Activated T-cell treated with anti-CD3 and anti-CD28 coated beads for 24 hours (primary cell): ENCODE results near the gene TAF3.

Source experiments
- DNase-seq: peaks from one replicate; pipeline ENCODE4 v3.0.0-alpha.2; 2020; ENCODE audit warnings: low read depth

The TAF3 gene

DNA sequence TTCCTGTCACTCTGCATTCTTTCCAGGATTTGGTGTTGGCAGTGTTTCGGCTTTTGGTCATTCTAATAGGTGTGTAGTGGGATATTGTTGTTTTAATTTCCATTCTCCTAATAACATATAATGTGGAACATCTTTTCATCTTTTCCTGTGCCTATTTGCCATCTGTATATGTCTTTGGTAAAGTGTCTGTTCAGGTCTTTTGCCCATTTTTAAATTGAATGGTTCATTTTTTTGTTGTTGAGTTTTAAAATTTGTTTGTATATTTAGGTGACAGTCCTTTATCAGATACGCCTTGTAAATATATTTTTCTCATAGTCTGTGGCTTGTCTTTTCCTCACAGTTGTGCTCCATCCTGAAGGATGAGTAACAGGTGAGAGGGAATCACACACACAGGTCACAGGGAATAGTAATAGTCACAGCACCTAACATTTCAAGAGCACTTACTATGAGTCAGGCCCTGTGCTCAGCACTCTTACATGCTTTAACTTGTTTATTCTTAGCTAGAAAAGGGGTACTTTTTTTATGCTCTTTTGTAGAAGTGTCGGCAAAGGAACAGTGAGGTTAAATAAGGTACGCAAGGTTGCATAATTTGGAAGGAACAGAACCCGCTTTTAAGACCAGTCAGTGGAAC is 119.1 kb downstream of the TAF3 start:
- no peak for DNase-seq

DNA sequence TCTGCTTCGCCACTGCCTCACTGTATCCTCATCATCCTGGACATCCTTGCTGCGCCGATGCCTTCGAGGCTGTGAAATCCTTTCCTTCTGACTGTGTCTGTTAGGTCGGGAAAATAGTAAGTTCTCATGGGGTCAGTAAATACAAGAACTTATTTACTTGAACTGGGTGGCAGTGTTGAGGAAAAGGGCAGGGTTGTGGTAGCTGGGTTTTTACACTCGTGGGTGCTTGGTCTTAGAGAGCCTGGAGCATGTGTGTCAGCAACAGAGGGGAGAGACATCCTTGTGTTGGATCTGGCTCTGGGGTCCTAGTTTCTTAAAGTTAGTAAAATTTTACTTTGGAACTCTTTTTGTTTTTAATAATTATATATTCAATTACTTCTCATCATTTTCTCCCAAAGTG is 123.3 kb downstream of the TAF3 start:
- DNase-seq: no peak

DNA sequence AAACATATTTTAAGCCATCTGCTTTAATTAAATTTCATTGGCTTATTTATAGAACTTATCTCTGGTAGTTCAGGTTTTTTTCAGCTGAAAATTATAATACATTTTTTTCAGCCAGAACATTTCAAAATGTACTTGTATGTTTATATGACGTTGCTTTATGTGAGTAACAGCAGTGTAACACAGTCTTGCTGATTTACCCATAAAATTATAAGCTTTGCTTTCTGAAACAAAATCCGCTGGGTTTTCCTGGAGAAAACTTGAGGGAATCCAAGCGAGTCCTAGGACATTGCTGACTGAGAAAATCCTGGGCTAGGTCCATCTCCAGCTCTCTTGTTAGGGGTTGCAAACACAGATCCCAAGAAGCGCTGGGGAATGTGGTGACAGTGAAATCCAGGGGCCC is 124.0 kb downstream of the TAF3 start:
- no peak for DNase-seq

DNA sequence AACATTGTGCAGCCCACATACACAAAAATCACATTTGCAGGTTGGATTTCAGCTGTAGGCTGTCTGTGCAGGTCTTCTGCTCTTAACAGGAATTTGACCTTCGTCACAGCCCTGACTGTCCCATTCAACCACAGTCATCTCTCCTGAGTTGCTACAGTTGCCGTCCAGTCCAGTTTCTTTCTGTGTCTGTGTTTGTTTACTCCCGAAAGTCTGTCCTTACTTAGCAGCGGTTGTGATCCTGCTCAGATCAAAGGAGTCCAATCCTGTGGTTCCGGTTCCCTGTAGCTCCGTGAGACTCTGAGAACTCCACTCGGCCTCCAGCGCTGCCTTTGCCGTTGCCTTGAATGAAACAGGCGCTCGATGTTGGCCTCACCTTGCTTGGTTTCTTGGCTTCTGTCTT is 124.6 kb downstream of the TAF3 start:
- DNase-seq: no peak

DNA sequence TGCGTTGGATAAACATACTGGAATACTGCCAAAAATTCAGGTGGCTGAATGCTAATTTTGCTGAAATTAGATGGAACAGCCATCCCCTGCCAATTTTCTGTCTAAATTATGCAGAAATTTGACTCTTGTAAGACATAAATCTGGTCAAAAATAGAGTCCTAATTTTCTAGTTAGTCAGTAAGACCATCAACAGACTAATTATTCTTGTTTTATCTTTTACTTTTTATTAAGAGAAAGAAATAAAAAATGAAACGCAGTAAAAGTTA is 125.8 kb downstream of the TAF3 start:
- no peak for DNase-seq

DNA sequence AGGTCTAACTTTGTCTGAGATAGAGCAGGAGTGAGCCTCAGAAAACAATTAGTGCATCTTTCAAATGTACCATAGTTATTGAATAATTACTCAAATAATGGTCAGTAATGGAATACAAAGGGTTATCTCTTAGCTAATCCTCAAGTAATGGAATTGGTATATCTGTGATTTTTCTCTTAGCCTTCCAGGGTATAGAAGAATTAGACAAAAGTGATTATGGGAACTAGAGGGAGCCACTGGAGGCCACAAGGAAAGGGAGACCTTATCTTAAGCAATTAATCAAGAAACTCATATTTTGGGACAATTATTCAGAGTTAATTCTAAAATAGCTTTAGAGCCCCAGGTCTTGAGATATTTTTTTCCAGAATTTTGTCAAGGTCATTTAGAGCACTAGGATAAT is 126.2 kb downstream of the TAF3 start:
- no peak for DNase-seq

DNA sequence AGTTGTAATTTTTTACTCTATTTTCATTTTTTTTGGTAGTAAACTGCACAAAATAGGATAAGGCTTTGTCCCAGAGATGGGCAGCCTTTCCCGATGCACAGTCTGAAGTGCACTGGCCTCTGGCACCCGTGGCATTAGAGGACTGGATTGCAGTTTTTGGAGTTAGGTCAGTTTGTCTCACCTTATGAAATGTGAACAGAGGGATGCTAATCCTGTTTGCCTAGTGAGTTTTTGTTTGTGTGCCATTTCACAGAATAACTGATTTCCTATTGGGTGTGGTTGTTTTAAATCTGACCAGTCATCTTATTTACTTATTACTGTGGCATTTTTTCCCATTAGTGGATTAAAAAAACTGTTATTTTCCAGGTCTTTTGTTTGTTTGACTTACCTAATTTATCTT is 126.7 kb downstream of the TAF3 start:
- no peak for DNase-seq

DNA sequence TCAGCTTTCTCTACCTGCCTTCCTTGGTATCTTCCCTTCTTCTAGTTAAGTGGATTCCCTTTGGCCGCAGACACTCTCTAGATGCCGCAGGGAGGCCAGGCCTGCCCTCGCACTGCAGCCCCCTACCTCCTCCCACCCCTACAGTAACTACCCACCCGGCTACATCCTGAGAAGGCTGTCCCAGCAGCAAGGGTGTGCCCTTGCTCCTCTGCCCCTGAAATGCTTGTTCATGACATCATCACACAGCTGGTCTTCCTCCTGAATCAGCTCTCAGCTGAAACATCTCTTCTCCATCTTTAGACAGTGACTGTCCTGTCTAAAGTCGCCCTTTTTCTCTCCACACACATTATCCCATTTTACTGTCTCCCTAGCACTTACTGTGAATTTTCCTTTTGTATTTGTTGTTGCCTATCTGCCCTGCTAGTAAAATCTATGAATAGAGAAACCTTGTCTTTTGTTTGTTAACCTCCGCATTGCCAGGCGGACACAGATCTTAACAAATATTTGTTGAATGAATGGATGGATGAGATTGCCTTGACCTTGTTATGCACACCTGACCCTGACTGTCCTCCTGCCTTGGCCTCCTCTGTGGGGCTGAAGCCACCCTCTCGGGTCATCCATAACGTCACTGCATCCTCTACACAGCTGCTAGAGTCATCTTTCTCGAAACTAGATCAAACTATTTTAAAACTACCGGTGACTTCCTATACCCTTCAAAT is 127.3 kb downstream of the TAF3 start:
- DNase-seq: no peak

DNA sequence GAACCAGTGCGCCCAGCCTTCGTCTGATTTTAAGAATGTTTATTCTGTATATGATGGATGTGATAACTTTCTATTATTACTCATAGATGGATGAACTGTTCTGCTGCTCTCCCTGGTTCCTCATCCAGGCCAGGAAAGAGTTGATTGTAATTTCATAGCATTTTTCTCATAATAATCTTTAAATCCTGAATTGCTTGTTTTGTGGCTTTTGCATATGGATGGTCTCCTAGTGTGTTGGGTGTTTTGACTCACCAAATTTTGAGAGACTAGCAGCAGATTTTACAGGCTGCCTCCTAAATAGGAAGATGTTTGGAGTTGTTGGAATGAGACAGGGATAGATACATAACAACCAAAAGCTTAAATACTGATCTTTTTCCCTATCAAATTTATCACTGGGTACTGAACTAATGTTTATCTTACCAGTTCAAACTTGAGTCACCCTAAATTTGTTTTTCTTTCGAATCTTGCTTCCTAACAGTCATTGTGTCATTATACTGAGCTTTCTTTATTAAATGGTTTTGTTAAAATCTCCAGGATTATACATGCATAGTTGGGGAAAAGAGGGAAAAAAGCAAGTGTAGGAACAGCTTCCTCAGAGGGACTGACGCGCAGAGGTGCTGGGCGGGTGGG is 130.2 kb downstream of the TAF3 start:
- DNase-seq: no peak

DNA sequence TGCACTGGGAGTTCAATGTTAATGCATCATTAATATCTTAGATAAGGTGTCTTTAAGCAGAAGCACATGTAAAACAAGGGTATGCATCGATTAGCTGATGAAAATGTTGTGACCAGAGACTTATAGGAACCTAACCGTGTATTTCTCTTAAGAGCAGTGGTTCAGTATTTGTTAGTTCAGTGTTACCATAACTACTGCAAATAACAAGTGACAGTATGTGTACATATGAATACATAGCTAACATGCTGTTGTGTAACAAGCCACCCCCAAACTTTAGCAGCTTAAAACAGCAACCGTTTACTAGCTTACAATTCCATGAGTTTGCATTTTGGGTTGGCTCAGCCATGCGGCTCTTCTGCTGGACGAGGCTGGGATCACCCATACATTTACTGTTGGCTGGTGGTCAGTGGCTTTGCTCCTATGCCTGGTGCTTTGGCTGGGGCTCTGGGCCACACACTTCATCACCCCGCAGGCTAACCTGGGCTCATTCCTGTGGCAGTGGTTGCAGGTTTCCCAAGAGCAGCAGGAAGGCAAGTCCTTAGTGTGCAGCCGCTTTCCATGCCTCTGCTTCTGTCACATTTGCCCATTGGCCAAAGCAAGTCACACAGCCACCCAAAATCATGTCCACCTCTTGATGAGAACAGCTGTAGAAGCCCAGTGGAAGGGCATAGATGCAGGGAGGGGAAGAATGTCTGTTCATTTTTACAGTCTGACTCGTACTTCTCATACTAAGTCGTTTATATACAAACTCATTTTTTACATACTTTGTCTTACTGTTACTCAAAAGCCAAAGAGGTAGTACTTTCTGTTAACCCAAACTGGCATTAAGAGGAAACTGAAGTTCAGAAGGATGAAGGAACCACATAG is 132.9 kb downstream of the TAF3 start:
- no peak for DNase-seq

DNA sequence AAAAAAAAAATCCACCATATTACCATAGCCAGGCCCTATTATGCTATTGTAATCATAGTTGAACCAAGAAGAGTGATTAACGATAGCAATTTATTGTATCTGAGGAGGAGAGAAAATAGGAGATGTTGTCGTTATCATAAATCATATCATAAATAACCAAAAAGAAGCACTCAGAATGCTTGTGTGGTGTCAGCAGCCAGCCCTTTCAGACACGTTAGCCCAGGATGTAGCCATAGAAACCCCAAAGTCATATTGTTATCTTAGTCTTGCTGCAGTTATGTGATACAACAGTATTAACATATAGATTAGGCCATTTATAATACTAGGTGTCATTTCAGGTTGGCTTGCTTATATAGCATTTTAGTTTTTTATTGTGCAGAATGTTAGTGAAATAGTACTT is 134.0 kb downstream of the TAF3 start:
- DNase-seq: no peak

DNA sequence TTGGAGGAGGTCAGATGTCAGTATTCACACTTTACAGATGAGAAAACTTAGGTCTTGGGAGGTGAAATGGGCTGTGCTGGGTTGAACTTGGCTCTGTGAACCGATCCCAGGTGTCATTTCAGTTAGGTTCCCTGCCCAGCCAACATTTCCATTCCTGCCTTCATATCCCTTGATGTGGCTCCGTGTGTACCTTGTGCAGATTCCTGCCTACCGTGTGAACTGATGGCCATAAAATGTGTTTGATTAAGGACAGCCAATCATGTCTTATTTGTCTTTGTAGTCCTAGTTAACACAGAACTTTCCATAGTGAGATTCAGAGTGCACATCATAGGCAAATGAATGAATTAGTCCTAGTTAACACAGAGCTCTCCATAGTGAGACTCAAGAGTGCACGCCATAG is 135.1 kb downstream of the TAF3 start:
- DNase-seq: no peak

DNA sequence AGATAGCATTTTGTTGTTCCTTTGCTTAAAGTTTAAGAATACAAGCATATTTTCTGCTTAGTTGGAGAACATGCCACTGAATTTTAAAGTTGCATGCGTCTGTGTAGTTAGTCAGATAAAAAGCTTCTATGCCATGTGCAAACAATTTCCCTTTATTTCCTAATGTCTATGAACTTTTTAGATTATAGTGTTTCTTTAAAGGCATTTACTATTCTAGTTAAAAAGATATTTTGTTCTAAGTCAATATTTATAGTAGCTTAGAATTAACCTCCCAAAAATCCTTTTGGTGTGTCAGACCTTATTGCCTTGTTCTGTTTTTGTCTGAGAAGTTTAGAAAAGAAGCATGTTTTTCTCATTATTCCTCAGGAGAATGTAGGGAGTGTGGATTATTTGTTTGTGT is 137.1 kb downstream of the TAF3 start:
- DNase-seq: no peak

DNA sequence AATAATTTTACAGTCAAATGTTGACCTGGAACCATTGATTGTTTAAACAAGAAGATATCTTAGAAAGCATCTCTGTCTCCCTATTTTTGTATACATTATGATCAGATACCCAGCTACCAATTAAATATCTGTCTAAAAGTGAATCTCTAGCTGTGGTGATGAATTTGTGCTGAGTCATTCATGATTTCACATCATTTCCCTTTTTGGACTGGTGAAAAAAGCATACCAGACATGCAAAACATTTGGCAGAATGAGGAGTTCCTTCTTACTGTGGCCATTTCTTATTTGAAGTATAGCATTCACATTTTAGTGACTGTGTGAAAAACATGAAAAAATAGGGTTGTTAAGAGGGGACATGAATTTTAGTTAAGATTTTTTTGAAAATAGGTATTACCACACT is 138.2 kb downstream of the TAF3 start:
- DNase-seq: no peak

DNA sequence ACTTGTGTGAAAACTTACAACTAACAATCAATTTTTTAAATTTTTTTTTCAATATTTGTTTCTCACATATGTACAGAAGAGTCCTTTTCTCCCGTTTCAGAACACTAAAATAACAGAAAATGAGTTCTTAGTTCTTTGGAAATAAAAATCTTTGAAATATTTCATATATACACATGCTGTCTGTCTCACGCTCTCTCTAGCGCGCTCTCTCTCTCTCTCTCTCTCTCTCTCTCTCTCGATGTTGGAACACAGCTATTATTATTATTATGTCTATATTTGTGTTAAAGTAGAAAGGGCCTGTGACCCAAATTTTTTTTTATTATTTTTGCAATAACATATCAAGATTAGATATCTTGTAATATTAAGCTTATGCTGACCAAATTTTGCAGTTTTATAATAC is 139.3 kb downstream of the TAF3 start:
- DNase-seq: no peak

DNA sequence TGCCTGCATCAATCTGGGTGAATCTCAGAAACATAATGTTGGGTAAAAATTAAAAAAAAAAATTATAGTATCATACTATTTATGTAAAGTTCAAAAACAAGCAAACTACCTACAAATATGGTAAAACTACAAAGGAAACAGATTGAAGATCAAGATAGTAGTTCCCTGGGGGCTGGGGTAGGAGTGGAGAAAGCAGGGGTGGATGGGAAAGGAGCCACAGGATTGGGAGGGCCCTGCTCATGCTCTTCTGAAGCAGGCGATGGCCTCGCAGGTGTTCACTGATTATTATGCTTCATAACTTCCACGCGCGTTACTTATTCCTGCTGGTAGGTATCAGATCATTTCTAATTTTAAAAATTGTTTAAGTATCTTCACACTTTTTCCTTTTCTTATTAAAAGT is 140.1 kb downstream of the TAF3 start:
- DNase-seq: no peak

DNA sequence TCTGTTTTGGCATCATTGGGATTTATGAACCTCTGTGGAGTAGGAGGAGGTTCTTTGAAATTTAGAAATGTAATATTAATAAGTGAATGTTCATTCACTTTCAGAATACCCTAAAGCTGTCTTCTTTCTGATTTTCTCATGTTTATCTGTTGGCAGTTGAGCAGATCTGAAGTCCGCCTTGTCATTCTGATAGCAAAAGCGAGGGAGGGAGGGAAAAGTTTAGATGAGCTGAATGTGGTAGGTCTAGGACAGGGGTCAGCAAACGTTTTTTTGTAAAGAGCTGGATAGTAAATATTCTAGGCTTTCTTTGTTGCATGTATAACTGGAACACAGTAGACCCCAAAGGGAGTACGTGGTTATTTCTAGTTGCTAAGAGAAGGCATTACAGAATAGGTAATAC is 141.8 kb downstream of the TAF3 start:
- no peak for DNase-seq

DNA sequence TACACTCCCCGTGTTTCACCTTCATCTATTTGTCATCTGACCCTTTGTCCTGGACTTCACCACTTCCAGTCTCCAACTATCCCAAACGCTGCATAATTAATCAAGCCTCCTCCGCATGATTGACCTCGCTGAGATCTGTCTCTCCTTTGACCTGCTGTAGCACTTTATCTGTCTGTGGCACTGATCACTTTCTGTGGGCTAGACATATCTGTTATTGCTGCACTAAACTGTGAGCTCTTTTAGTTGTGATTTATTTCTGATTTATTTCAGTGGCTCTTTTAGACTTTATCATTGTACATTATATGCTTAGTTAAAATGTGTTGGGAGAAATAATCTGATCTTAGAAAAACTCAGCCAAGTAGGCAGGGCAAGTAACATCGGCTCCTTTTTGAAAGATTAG is 144.3 kb downstream of the TAF3 start:
- DNase-seq: no peak

DNA sequence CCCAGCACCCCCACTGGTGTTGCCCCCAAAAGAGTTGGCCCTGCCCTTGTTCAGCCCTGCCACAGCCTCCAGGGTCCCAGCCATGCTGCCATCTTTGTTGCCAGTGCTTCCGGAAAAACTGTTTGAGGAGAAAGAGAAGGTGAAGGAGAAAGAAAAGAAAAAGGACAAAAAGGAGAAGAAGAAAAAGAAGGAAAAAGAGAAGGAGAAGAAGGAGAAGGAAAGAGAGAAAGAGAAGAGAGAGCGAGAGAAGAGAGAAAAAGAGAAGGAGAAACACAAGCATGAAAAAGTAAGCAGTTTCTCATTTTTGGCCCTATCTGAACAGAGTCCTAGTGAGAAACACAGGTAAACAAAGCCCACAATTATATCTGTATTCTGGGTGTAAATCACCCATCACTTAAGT is 147.2 kb downstream of the TAF3 start:
- no peak for DNase-seq

DNA sequence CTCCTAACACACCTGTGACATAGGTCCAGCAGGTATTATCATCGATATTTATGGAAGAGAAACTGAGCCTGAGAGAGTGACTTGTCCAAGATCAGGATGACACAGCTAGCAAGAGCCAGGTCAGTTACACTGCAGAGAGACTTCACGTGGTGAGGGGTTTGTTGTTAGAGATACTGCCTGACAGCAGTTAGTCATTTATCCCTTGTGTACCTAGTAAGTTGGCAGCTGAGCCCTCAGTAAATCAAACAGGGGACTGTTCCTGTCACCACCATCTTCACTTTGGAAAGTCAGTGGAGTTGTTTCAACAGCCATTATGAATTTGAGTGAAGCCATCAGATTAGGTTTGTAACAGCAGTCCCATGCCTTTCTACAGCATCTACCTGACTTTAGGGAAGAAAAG is 148.7 kb downstream of the TAF3 start:
- DNase-seq: no peak

DNA sequence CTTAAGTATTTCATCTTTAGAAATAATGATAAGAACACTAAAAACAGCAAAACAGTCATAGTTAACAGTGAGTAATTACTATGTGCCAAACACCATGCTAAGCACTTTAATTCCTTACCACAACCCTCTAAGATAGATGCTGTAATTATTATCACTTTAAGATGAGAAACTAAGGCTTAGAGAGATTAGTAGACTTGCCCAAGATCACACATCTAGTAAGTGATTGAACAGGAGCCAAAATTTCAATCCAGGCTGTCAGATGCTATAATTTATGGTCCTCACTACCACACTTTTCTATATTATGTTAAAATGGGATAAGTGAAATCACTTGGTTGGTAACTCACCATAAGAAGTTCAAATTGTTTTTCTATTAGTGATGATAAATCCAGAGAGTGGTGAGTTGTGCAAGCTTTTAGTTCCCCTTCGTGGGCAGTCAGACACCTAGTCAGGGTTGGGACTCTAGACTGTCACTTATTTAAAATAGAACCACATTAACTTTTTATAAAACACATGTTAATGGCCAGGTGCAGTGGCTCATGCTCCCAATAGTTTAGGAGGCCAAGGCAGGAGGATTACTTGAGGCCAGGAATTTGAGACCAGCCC is 150.3 kb downstream of the TAF3 start:
- no peak for DNase-seq

DNA sequence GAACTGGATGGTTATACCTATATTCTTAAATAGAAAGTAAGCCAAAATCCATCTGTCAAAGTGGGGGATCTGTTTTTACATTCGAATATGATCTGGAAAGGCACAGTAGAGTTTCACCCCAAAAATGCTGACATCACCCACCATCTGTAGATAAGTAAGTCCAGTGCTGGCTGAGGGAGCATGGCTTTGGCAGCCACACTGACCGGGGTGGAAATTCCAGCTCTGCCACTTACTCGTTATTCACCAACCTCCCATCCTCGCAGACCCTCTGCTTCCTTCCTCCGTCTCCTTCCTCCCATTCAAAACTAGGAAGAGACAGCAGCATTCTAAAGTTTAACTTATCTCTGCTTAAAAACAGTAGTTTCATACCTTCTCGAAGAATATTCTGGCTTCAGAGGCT is 151.3 kb downstream of the TAF3 start:
- DNase-seq: no peak

DNA sequence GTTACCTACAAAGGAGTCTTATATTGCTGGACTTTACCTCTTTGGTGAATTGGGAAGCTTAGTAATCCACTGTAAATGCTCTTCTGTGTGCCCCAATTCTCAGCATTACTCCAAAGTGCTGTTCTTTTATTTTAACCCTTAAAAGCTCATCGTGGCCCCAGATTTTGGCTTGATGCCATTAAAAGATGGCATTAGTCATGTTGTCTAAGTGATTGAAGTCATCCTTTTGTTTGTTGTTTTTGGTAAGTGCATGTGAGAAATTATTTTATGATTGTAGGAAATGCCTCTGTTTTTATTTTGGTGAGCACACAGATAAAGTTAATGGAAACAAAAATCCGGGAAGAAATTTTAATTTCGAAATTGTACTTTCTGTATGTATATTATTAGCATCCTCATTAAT is 153.6 kb downstream of the TAF3 start:
- no peak for DNase-seq
